GM19324 (cell line): Measurements from ENCODE around the gene GABRB1.

Experiments used
- ATAC-seq: cut with Tn5 transposase; IDR thresholded peaks from one replicate; pipeline ENCODE4 v1.9.1; 2021; ENCODE audit warnings: mild to moderate bottlenecking, moderate library complexity; ENCODE audit not compliant: unreplicated experiment, low FRiP score

The GABRB1 gene

DNA sequence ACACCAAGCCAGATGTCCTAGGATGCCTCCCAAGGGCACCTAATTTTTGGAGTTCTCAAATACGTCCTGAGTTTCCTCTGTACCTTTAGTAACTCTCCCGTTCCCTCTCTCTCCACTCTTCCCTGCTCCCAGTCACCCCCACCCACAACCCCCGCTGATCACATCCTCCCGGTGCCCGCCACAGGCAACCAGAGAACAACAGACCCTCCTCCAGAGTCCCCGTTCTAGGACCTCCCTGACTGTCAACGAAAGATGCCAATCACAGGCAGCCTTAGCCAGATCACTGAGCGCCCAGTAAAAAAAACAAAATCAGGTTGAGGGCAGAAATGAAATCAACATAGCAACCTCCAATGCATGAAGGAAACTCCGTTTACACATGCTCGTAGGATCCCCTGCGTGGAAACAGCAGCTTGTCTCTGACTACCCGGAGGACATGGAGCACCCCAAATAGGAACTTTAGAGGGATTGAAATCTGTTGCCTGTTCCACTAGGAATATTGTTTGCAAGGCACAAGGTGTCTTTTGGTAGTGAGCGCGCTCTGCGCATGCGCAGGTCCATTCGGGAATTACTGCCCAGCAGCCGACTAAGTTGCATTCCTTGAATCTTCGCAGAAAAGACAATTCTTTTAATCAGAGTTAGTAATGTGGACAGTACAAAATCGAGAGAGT is at the start of gene GABRB1:
GABRB1 (plus strand) TSS at position 557 of the 668 bp plus-strand sequence.
- no peak for ATAC-seq

DNA sequence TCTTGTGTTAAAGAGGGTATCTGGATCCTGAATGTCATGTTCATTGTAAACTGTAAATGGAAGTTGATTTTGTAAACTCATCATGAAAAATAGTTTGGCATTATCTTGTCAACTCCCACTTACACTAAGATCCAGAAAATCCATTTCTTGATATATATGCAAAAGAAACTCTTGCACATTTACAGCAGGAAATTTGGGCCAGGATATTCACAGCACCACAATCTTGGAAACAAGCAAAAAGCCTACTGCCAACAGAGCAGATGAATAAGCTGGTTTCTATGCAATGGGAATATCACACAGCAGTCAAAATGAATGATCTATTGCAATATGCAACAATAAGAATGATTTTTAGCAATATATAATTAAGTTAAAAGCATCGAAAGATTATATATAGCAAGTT is 46.6 kb upstream of the GABRB1 start:
- ATAC-seq = no peak

DNA sequence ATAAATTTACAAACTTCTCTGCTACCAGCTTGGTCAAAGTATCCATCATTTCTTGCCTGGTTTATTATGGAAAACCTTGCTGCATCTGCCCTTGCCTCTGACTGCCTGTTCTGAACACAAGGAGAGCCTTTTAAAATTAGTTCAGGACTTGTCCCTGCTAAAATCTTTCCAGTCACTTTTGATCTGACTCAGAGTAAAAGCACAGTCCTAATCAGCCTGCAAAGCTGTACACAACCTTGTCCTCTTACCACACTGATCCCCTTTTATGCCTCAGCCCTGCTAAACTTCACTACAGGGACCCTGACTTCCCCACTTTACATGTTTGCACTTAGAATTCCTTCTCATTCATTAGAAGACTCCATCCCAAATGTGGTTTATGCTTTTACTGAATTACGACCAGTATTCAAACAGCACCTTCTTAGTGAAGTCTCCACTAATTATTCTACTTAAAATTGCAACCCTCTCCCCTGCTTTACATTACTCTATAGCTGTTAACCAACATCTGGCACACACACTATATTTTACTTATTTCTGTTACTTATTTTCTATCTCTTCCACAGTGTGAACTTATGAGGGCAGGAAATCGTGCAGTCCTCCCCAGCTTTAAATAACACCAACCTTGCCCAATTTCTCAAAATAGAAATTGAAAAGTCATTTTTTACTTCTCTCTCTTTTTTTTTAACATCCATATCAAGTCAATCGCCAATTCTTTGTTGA is 44.3 kb upstream of the GABRB1 start:
- ATAC-seq = no peak

DNA sequence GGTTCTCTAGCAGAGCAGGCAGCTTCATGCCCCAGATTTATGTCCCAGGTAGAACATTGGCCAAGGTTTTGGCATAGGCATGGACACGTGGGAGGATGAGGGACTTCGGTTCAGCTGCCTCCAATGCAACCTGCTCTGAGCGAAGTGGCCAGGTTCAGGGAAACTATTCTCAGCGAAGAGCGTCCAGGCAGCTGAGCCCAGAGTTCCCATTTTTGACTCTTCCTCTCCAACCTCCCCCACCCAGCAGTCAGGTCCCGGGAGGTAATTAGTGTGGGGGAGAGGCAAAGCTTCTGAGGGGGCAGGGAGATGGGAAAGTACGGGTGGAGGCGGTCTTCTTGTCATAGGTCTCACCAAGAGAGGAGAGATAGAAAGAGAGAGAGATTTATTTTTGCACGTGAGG is 39.0 kb upstream of the GABRB1 start:
- ATAC-seq = no peak

DNA sequence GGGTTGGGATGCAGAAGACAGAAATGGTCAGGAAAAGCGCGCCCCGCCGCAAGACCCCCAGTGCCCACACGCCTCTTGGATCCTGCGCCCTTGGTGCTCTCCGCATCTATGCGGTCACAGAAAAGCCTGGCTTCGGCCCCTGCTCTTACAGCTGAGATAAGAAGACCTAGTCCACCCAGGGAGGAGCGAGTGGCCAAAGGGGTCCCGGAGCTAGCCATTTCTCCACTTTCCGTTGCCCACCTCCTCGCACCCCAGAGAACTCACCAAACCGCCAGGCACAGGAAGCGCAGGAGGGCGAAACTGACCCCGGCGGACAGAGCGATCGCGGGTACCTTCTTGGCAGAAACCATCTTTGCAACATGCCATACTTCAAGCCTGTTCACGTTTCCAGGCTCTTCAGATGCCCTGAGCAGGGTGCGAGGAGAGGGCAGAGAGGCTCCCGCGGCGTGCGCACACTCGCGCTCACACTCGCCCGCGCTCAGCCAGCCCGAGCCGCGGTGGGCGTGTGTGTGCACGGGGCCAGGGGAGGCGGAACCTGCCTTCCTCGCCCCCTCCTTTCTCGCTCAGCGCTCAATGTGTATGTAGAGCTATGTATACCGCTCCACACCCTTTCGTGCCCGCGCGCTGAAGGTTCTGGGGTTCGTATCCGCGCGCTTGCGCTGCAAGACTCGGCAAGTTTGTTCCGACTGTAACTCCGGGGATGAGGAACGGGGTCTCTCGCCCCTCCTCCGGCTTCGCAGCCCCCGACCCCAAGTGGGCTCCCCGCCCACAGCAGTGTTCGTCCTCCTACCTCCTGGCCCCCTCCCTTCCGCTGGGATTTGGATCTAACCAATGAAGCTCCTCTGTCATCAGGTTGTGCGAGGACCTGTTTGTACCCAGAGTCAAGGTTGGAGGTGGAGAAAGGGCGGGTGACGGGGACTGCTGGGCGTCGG is 38.0 kb upstream of the GABRB1 start, which contains the start of gene GABRA4:
GABRA4 (minus strand) TSS at position 507 of the 932 bp plus-strand sequence; CDS start at position 350, 157 bp downstream.
- ATAC-seq = no peak

DNA sequence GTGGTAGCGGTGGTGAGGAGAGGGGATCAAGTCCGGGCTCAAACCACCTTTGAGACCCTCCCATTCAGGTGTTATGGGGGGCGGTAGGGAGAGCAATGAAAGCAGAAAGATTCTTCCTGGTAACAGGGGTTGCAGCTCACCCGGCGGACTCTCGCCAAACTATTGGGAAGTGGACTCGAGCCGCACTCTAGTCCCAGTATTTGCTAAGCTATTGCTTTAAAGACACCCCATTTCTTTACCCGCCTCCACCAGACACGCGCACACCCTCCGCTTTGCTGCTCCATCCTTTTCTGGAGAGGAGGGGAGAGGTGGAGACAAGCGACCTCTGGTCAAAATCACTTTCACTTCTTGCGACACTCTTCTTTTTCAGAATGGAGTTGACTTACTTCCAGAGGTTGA is 37.4 kb upstream of the GABRB1 start:
- no peak for ATAC-seq

DNA sequence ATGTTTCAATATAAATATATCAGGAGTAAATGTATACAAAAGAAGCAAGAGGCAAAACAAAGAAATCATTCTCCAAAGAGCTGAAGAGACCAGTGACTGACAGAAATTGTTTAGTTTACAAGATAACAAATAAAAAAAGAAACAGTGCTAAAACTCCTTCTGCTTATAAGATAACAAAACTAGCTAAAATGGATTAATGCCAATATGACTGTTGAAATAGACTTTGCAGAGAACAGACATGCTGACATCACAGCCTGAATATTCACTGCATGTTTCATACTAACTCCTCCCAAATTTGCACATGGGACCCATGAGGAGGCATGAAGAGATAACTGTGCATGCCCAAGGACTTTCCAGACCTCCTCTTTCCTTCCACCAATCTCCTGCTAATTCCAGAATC is 31.8 kb upstream of the GABRB1 start:
- ATAC-seq = no peak

DNA sequence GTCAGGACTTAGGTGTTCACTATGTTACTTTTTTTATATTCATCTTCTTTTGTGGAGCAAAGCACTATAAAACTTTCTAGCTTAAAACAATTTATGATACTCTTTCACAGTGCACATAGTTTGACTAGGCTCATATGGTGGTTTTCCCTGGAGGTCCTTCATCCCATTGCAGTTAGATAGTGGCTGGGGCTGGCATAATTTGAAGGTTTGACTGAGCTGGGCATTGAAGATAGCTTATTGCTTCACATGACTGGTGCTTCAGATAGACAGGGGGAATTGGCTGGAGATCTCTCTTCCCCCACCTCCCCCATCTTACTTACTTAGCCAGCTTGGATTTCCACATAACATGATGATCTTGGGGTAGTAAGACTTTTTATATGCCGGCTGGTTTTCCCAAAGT is 31.0 kb upstream of the GABRB1 start:
- no peak for ATAC-seq

DNA sequence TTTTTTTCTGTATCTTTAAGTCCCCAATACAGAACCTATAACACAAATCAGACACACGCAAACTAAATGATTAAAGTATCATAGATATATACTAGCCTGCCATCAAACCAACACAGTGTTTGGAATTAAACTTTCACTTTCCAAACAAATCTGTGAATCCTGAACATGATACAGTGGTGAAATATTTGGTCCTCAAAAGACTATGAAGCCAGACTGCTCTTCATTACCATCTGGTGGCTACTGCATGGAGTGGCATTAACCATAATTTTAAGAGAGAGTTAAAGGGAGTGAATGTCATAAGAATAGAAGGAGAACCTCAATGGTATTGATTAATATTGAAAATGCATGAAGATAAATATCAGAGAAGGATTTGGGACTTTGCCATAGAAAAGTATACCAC is 28.8 kb upstream of the GABRB1 start:
- no peak for ATAC-seq

DNA sequence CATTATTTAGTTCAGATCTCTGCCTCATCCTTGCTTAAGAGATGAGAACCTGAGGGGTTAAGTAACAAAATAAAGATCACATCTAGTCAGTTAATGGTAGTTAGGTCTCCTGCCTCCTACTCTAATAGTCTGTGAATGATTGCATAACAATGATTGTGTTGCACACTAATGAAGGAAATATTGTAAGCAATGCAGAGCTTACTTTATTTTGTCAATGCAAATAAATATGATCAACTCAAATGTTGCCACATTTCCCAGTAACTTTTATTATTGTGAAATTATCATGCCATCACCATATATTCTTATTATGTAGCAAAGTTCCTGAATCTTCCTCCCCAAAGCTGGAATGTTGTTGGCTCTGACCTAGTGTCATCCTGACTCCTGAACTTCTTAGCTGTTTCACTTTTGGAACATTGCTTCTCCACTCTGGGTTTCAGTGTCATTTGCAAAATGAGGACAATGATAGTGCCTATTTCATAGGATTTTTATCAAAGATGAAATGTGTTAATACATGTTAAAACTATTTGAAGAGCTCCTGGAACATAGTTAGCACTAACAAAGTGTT is 20.9 kb upstream of the GABRB1 start:
- ATAC-seq = peak; percentile 20

DNA sequence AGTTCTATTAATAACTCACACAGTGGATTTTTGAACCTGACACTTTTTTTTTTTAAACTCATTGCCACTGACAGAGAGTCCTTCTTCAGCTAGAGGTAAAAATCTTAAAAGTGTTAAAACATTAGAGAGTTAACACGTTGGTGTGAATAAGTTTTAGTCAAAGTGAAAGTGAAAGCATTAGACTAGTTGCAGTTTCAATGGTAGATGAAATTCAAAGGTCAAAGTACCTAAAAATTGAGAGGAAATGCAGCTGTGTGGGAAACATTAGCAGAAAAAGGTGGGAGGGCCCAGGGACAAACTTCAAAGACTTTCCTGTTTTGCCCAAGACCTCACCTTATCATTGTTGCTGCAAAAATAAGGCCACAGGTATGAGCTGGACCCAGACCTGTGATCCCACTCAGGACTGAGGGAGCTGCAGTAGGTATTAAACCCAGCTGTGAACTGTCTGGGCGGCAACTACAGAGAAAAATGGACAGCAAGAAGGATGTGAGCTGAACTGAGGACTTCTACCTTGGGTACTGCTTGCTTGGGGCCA is 20.4 kb upstream of the GABRB1 start:
- peak; percentile 76 for ATAC-seq

DNA sequence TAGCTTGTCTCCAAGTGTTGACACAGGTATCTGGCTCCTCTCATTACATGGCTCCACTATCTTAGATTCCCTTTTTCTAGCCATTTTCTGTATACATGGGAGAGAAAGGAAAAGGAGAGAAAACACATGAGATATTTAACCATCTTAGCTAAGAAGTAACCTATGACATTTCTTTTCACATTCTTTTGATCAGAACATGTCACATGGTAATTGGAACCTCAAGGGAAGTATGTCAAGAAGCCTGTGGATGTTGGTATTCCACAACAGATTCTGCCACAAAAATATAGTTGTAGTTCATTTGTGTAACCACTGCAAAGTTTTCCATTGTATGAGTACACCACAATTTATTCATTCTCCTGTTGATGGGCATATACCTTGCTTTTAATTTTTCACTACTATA is 18.7 kb upstream of the GABRB1 start:
- no peak for ATAC-seq

DNA sequence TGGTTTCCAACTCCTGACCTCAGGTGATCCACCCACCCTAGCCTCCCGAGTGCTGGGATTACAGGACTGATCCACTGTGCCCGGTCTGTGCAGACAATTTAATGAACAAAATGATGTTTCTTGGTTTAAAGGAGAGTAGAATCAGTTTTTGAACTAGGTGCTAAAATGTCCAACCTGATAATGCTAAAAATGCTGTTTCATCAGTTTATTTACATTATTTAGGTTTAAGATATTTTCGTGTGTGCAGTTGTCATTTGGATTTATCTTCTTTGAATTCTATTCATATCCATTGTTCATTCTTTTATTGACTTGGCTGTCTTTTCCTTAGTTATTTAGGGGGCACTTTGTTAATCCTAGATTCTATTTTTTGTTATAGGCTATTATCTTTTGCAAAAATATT is 18.0 kb upstream of the GABRB1 start:
- ATAC-seq = no peak

DNA sequence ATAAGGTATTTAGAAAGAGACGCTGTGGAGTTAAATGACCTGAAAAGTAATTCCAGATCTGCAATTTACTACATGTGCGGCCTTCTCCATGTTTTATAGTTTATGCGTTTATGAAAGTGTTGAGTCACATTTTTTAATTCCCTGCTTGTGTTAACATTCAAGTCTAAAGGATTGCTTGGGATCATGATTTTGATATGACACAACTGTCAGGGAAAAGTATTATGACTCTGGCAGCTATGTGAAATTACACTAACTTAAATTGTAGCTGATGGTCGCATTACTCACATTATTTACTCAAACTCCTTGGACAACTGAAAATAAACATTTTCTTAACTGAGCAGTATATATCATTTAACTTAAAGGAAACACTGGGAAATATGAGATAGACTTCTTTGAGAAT is 14.3 kb upstream of the GABRB1 start:
- no peak for ATAC-seq

DNA sequence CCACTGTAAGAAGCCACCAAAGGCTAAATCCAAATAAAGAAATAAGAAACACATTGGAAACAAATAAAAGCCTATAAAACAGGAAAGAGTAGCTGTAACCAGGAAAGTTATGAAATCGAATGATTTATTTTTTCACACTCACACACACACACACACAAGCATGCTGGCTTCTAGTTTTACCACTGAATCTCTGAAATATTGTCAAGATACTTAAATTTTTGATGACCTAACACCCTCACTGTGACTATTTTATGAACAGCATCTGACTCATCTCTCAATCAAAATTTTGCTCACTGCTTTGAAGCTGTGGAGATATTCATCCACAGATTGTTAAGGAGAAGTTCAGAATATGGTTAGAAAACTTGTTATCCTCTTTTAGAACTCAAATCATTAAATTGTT is 13.9 kb upstream of the GABRB1 start:
- no peak for ATAC-seq

DNA sequence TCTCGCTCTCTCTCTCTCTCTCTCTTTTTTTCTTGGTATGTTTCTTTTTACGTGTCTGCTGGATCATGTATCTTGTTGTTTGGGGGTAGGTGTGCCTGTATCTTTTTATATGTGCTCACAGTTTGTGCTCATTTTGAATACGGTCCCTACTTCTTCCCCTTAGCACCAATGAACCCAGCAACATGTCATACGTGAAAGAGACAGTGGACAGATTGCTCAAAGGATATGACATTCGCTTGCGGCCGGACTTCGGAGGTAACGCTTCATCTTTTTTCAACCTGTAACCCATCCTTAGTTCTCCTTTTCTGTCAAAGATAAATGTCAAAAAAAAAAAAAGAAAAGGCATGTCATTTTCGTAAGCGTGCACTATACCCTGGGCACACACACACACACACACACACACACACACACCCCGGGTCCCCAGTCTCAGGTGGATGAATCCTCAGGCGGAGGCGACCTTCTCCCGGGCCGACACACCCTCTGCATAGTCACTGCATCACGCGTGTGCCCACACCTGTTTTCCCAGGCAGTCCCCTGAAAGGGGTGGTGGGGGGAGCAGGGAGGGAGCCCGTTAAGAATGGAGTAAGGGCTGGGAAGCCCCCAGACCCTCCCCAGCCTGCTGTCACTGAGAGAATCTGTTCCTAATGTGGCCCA is 511 bp downstream of the GABRB1 start:
- ATAC-seq = no peak

DNA sequence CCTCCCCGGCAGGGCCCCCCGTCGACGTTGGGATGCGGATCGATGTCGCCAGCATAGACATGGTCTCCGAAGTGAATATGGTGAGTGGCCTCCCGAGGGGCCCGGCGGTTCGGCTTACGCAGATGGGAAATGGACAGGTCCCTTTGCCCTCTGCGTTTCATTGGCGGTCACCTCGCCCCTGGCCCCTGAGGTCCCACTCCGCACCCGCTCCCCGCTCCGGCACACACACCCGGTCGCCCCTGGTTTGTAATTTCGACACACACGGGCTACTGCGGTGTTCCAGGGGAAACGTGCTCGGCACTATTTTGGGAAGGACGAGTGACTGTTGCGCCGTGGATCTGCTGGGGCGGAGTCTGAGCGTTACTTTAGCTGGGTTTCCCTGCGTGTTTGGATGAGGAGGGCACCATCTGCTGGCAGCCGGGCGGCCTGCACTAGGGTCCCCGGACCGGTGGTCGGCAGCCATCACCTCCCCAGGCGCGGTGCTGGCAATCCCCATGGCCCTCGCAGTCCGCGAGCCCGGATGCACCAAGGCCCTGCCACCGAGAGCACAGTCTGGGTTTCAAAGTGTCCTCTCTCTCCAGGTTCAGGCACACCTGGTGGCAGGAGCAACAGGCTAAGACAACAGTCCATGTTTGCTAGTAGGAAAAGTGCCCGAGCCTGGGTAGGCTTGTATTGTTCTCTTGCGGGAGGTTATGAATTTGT is 1.2 kb downstream of the GABRB1 start:
- peak; percentile 98 for ATAC-seq

DNA sequence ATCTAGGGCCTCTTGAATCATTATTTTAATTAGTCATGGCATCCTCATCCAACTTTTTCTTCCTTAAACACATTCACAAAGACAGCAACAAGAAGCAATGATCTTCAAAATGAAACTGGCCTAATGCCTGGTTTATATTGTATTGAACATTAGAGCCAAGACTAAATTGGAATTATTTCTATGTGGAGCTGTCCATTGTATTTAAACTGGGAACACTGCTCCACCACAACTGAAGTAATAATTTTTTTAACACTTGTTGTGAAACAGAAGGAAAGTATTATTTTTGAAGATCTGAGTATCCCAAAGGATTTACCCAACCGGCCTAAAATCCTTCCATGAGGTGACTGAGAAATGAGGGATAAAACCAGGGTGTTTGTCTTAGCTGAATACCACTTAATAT is 6.9 kb downstream of the GABRB1 start:
- no peak for ATAC-seq

DNA sequence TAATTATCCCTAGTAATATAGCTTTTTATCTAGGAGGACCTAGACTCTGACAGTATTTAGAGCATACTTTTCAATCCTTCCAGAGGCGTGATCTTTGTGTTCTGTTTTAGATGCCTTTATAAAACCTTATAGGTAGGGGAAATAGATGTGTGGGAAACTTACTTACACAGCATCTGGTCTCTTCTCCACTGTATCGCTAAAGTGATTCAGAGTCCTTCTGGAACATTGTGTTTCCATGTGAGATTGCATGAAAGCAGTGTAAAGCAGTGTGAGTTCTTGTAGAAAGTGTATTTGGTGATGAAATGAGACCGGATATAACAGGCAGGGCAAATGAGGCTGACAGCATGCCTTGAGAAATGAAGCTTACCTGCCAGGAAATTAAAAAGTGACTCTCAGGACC is 9.5 kb downstream of the GABRB1 start:
- ATAC-seq = no peak
